Activated CD4-positive, alpha-beta T cell treated with anti-CD3 and anti-CD28 coated beads, Interleukin-2, amount 50 U/mL, for 4 hours (primary cell): ENCODE measurements around the gene EEFSEC.

ENCODE experiments used
- DNase-seq, 2 experiments: peaks; one replicate each; pipeline ENCODE4 v3.0.0-alpha.2; 2020

The EEFSEC gene

DNA sequence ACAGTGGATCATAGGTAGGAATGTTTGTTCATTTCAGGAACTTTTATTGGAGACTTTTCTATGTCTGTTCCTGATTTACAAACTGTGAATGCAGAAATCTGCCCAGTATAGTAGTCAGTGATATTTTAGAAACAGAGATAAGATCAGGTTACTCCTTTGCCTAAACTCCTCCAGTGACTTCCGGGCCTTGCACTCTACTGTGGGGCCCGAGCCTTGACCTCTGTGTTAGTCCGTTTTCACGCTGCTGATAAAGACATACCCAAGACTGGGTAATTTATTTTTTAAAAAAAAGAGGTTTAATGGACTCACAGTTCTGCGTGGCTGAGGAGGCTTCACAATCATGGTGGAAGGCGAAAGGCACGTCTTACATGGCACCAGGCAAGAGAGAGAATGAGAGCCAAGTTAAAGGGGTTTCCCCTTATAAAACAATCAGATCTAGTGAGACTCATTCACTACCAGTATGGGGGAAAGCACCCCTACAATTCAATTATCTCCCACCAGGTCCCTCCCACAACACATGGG, 186.3 kb downstream of the EEFSEC start:
- DNase-seq, result no peak

DNA sequence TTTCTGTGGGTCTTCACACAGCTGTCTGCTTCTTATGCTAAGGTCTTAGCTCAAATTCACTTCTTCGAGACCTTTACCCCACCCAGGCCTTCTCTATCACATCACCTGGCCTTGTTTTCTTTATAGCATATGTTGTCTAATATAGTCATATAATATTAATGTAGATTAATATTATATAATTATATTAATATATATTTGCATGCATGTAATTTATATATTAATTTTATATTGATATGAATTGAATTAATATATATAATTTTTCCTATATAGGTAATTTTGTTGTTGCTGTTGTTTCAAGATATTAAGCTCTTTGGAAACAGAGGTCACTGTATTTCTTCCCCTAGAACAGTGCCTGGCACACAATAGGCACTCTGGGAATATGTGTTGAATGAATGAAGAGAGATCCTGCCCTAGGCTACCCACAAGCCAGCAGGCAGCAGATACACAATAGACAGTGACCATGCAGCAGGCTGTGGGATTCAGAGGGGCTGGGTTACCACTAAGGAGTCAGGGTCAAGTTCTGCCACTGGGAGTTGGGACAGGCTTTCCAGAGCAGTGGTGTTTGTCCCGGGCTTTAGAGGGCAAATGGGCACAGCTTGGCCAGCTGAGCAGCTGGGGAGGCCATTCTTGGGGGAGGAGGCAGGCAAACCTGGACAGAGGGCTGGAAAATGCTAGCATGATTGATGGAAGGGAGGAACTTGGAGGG, 187.1 kb downstream of the EEFSEC start:
- no peak for DNase-seq

DNA sequence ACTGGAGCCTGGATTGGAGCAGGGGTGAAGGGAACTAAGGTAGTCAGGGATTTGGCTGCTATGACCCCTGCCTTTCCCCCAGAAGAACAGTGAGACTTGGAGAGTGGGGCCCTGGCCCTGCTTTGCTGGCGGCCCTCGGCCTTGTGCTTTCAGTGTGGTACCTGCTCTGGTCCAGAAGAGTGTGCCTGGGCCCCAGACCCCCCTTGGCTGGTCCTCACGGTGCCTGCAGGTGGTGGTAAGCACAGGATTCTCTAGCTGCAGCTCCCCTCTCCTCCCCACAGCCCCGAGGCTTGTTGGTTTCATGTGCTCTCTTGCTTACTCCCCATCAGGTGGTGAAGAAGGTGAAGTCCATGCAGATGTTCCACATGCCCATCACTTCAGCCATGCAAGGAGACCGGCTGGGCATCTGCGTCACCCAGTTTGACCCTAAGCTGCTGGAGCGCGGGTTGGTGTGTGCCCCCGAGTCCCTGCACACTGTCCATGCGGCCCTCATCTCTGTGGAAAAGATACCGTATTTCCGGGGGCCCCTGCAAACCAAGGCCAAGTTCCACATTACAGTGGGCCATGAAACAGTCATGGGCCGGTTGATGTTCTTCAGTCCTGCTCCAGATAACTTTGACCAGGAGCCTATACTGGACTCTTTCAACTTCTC, 187.7 kb downstream of the EEFSEC start:
- no peak for DNase-seq

DNA sequence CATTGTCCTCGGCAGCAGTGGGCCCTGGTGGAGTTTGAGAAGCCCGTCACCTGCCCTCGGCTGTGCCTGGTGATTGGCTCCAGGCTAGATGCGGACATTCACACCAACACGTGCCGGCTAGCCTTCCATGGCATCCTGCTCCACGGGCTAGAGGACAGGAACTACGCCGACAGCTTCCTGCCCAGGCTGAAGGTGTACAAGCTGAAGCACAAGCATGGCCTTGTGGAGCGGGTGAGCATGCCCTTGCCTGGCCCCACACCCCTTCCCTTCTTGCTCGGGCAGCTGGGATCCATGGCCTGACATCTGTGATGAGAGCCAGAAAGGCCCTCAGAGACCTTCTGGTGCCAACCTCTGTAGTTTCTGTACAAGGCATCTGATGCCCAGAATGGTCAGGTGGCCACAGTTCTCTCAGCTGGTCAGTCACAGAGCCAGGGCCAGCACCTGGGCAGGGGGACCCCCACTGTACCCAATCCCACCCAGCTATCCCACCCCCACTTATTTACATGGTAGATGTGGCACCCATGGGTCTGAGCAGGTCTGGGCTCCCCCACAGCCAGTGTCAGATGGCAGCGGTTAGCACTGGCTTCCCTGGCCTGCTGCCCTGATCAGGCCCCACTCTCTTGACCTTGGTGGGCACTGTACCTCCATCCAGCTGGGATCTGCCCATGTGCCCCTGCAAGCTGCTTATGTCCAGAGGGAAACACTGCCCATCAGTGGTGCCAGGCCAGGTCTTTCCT, 188.5 kb downstream of the EEFSEC start:
- no peak for DNase-seq

DNA sequence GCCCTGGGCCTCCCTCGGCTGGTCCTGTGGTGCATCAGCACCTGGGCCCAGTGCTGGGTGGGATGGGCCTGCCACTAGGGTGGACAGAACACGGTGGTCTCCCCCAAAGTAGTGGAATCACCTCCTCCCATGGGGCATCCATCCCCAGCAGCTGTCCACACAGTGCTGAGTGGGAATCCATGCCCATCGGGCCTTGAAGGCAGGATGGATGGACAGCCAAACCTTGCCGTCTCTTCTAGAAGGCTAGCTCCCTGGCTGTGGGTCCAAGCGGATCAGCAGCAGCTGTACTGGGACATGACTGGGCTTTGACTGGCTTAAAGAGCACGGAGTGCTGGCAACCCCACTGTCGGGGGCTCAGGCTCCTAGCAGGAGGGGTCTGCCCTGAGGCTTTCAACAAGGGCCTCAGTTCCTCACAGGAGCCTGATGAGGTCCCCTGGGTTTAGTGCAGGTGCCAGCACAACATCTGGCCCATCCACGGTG, 189.5 kb downstream of the EEFSEC start:
- no peak for DNase-seq

DNA sequence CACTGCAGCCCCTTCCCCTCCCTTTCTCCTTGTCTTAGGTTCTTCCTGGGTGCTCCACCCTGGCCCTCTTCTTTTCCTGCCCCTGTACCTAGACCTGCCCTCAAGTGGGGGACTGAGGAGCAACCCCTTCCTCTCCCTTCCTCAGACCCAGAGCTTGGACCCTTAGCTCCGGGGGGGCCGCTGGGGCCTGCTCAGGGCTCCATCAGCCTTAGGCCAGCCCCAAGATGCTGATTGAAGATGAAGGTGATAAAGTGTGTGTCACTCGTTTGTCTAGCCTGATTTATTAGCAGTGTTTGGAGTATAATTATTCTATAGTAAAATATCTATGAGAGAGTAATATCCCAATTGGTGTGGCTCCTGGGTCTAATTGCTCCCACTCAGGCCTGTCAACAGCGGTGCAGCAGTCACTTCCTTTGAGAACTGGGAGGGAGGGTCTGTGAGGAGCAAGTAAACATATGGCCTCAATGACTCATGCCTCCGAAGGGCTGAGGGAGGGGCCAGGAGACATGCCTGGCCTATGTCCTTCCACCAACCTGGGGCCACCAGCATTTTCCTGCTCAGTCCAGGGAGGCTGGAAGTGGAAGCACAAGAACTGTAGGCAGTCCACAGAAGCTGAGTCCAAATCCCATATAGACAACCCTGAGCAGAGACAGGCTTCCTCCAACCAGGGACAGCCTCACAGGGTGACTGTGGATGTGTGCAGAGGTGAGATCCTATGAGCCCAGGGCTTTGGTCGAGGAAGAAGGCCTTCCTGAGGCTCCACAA, 190.2 kb downstream of the EEFSEC start:
- no peak for DNase-seq

DNA sequence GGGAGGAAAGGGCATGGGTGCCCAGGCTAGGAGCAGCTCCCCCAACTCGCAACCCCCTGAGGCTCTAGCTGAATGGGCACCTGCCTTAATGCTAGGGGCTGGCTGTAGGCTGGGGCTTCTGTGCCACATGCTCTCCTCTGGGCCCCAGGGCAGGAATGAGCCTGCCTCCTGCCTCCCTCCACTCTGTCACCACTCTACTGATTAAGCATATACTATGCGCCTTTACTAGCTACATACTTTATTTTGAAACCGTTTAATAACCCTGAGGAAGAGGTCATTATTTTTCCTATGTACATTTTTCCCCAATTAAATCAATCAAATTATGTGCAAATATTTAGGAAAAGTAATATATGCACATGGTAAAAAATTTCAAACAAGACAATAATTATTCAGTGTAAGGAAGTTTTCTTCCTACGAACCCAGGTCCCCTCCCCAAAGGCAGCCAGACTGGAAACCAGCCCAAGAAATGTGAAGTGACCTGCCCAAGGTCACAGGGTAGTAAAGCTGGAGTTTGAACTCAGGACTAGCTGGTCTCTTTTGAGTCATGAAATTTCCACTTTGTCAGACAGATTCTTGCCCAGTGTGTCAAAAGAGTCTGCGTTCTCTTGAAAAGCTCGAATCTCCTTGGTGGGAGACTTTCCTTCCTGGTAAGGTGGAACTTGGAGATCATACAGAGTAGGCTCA, 190.9 kb downstream of the EEFSEC start:
- no peak for DNase-seq

DNA sequence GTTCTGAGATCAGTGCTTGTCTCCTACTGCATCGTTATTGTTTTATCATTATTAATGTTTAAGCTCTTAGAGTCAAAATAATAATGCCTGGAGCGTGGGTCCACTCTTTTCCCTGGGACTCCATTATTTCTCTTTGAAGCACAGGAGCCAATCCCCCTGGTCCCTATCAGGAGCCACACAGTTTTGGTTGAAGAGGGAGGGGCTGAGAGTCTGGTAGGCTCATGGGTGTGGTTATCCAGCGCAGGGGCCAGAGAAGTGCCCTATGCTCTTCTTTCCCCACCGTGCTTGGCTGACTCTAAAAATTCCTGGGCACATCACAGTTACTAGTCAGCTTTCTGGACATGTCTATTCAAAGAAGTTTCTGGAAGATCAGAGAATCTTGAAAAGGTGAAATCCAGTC, 191.9 kb downstream of the EEFSEC start:
- no peak for DNase-seq

DNA sequence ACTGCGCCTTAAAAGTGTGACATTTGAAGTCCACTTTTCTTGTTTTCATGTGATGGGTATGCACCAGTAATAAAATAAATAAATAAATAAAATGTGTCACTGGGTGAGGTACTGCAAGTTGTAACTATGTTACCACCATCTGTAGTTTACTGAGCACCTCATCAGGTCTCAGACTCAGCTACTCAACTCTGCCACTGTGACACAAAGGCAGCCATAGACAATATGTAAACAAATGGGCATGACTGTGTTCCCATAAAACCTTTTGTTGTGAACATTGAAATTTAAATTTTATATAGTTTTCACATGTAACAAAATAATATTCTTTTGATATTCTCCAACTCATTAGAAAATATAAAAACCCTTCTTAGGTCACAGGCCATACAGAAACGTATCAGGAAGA, 193.3 kb downstream of the EEFSEC start:
- DNase-seq, result no peak

DNA sequence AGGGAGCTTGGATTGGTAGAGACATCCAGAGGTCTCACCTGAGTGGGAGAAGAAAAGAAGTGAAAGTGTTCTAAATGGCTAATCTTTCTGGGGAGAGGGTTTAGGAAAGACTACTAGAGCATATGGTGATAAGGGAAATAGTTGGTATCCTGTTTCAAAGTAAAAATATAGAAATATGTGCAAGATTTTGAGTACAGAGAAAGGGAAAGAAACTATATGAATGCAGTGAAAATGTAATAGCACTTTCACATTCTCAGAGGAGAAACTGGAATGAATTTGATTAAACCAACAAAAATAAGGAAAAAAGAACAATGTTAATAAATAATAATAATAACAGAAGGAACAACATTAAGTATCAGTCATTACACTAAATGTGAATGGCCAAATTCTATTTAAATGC, 194.0 kb downstream of the EEFSEC start:
- DNase-seq, result no peak

DNA sequence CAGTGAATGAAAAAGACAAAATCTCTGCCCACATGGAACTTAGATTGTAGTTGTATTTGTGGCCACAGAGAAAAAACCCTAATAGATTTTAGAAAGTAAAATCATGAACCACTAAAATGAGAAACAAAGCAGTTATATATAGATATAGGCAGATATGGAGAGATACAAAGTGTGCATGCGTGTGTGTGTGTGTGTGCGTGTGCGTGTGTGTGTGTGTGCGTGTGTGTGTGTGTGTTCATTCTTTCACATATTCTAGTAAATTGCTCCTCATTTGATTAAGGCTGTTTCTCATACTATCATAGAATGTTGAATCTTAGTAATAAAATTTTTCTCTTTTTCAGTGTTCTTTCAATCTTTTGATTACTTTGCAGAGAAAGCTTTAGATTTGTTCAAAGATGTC, 194.8 kb downstream of the EEFSEC start:
- DNase-seq, result no peak

DNA sequence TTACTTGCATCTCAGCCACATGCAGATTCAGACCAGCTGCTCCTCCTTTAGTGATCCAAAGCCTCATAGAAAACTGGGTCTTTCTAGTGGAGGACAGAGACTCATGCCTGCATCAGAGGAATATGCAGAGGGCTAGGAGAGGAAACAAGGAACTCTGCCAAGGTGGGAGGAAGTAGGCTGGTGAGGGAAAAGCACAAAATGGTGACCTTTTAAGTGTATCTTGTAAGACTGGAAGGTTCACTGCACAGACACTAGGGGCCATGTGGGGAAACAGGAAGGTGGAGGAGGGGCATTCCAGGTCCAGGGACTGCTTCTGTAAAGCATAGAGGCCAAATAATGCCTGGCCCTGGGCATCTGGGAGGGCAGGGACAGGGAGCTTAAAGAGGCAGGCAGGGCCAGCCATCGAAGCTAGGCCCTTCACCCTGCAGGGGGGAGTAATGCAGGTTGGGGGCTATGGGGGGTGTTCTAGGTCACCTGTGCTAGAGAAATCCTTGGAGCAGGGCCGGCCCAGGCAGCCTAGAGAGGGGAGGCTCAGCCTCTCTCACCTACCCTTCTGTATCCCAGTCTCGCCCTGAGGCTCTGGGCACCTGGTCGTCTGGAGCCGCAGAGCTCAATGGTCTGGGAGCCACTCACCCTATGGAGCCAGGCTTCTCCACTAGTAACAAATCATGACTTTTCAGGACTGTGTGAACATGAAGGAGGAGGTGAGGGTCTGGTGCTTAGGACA, 195.7 kb downstream of the EEFSEC start:
- DNase-seq, result no peak

DNA sequence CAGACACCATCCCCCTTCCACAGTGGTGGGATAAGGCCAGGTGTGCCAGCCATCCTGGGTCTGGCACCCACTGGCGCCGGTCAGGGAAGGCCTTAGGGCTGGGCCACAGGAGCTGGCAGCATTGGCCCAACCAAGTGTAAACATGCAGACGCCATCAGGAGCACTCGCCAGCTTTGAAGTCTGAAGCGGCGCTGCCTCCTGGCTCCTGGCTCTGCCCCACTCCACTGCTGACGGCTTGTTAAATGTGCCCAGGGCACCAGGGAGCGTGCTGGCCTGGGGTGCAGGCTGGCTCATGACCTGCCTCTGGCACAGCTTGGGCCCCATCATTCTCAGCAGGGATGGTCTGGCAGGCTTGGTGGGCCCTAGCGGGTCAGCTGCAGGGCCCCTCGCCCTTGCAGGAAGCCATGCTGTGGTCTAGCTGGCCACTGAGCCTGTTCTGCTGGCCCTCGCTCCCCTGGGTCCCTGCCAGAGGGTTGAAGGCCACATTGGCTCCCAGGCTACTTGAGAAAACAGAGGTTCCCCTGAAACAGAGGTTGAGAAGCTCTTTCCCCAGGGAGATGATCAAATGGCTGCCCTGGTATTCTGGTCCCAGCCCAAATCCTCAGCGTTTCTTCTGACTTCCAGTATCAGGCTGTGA, 196.8 kb downstream of the EEFSEC start:
- no peak for DNase-seq

DNA sequence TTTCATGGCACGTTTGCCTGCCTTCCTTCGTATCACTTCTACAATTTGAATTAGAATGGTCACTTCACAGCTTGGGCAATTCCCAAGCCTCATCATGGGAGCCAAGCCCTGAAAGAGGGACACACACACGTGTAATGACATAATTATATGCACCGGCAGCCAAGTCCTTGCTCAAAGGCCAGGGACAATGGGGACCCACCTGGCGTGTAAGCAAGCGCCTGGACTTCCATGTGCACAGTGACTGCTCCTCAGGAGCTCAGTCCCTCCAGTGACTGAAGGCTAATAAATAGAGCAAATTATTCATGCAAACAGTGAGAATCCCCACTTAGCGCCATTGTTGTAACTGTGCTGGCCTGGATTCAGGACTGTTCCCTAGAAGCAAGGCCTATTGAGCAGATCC, 198.3 kb downstream of the EEFSEC start:
- DNase-seq, result no peak

DNA sequence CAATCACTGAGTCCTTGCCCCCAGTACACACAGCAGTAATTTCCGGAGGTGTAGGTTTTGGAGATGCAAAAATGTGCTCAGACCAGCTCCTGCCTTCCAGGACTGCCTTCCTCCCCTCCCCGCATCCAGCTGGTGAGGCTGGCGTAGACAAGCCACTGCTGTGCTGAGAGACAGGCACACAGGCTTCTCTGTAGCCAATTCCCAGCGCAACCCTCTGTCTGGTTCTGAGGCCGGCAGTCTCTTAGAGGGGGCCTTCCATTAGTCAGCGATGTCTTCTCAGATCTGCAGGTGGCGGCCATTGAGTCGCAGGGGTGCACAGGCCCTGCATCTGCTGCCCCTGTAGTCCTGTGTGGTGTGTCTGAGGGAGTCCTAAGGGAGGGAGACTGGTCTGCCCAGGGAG, 199.0 kb downstream of the EEFSEC start:
- no peak for DNase-seq

DNA sequence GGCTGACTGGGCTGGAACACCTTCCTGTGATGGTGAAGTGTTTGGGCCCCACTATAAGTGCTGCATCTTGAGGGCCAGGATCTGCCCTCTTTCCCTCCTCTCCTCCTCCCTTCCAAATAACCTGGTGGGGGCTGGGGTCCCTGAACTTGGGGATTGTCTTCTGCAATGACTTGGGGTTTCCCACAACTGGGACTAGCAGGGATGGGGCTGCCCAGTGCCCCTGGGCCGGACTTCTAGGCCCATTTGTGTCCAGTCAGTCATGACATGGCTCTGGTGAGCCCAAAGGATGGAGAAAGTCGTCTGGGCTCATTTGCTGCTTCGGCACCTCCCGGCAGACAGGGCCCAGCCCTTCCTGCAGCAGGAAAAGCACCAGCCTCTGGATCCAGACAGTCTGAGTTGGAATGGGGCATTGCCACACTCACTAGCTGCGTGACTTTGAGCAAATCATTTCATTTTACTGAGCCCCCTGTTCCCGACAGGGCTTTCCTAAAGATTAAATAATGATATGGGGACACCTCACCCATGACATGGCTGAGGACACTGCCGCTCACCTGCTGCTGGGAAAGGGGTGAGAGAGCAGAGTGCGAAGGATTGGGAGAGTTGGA, 200.2 kb downstream of the EEFSEC start:
- DNase-seq, result no peak

DNA sequence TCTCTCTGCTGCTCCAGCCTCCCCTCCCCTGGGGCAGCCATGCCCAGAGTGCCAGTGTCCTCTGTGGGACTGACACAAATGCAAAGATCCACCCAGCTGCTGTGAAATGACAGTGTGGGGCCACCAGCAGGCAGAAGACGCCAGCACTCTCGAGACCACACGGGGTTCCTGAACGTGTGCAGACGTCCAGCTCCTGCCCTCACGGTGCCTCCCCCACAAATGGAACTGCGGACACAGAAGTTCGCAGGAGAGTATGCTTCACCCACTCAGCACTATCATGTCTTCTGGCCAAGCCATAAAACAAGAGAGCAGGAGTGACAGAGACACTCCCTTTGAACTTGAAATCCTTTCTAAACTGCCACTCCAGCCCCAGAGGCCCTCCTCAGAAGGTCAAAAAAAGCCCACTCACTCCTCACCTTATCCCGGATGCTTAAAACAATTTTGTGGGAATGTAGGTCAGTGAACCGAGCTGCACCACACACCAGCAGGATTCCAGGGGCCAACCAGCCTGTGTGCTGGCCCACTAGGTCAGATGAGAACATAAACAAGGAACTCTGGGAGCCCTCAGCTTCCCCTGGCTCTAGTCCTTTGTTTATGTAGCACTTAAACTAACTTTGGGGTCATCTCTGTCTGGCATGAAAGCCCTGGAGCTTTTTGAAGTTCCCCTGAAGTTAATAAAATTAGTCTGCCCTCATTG, 200.9 kb downstream of the EEFSEC start:
- no peak for DNase-seq

DNA sequence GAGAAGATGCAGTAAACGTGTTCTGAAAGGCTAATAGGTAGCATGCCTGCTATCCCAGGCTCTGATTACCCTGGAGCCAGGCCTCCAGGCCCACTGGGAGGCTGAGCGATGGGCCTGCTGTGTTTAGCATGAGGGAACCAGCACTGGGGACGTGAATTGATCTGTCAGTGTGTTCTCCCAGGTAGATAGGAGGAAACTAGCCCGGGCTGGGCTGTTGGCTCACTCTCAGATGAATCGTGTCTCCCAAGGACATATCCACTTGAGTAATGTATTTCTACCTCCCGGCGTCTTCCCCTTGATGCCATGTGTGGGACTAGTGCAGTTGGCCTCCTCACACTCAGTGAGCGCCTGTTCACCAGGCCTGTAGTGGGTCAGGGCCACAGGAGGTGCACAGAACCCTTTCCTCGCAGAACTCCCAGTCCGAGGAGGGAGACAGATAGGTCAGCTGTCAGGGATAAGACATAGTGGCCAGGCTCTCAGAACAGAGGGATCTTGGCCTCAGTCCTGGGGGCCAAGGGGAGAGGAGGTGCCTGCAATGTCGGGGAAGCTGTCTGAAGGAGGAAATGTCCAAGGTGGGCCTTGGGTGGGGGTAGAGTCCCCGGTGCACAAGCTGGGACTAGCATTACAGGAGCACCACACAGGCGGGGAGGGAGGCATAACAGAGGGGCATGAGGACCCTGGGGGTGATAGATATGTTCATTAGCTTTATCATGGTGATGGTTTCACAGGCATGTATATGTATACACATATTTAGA, 201.7 kb downstream of the EEFSEC start:
- DNase-seq, result no peak

DNA sequence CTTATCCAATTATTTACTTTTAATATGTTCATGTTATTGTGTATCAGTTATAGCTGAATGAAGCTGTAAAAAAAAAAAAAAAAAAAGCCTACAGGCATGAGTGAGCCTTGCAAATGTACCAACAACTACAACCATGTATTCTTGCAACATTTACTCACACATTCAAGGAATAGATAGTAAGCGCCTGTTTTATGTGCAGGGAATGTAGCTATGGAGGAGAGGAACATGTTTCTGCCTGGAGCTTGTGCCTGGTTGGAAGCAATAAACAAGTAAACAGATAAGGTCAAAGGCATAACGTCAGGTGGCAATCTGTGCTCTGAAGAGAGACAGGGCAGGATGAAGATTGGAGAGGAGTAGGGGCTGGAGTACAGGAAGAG, 202.2 kb downstream of the EEFSEC start:
- DNase-seq, result no peak
